ENCODE measurements around the gene SMU1. TPM values are rescaled to one million over a fixed set of nuclear protein-coding genes. Genes with fewer than 3 reads are reported as not detected.

SMU1 gene
- 18.3 TPM for polyA plus RNA-seq (2013, experiment 1 of 2; ENCODE audit: insufficient read length)
- polyA plus RNA-seq (2013, experiment 2 of 2; ENCODE audit: insufficient read length) = 18.0 TPM

GRCh38 chr9:33076046-33077004, at the start of gene SMU1:
TSS of gene SMU1 (minus strand) at chr9:33076674. CDS start at chr9:33076608, 66 bp downstream.
- DNase-seq = peak; percentile 98

GRCh38 chr9:33125461-33125860, 49.0 kb upstream of the SMU1 start:
- no peak for DNase-seq

- DNase-seq = peak; percentile 32
These were observed 48.4 kb upstream of the SMU1 start for GRCh38 chr9:33124751-33125381.

- DNase-seq = no peak
These were observed 47.6 kb upstream of the SMU1 start for GRCh38 chr9:33124046-33124445.

- no peak for DNase-seq
These were observed 47.0 kb upstream of the SMU1 start for GRCh38 chr9:33123407-33124031.

- no peak for DNase-seq
These were observed 44.1 kb upstream of the SMU1 start for GRCh38 chr9:33120620-33121019.

- DNase-seq = no peak
These were observed 41.3 kb upstream of the SMU1 start for GRCh38 chr9:33117796-33118195.

GRCh38 chr9:33117306-33117705, 40.8 kb upstream of the SMU1 start:
- DNase-seq = peak; percentile 85

GRCh38 chr9:33116860-33117259, 40.4 kb upstream of the SMU1 start:
- peak; percentile 72 for DNase-seq

GRCh38 chr9:33114746-33115145, 38.3 kb upstream of the SMU1 start:
- no peak for DNase-seq

GRCh38 chr9:33113799-33114547, 37.5 kb upstream of the SMU1 start:
- no peak for DNase-seq

GRCh38 chr9:33112094-33112493, 35.6 kb upstream of the SMU1 start:
- DNase-seq = no peak

- DNase-seq = no peak
These were observed 35.2 kb upstream of the SMU1 start for GRCh38 chr9:33111631-33112030.

GRCh38 chr9:33110686-33111085, 34.2 kb upstream of the SMU1 start:
- DNase-seq = no peak

GRCh38 chr9:33109850-33110595, 33.5 kb upstream of the SMU1 start:
- DNase-seq = no peak

- no peak for DNase-seq
These were observed 32.6 kb upstream of the SMU1 start for GRCh38 chr9:33109097-33109496.

- DNase-seq = no peak
These were observed 32.0 kb upstream of the SMU1 start for GRCh38 chr9:33108472-33108871.

GRCh38 chr9:33107762-33108161, 31.3 kb upstream of the SMU1 start:
- DNase-seq = no peak

- DNase-seq = peak; percentile 98
These were observed 30.6 kb upstream of the SMU1 start for GRCh38 chr9:33106827-33107621.

GRCh38 chr9:33106372-33106771, 29.9 kb upstream of the SMU1 start:
- no peak for DNase-seq

- DNase-seq = peak; percentile 18
These were observed 29.5 kb upstream of the SMU1 start for GRCh38 chr9:33105959-33106358.

Data from fibroblast of skin of abdomen (primary cell).